PC-9 (cell line): ENCODE measurements around the gene GPD2.

Experiments
- CTCF ChIP-seq: fragments of 200-600 bp; sonication (generic); conservative IDR thresholded peaks from 2 replicates; pipeline ENCODE4 v1.6.1; 2017; ENCODE audit warnings: mixed run types, antibody characterized with exemption, mild to moderate bottlenecking, moderate library complexity
- EZH2 ChIP-seq: fragments of 200-600 bp; sonication (generic); IDR thresholded peaks from 2 replicates; pipeline ENCODE4 v1.8.0; 2017; ENCODE audit warnings: antibody characterized with exemption, low read depth

- TF ChIP-seq CTCF: no peak
- TF ChIP-seq EZH2: no peak
These were observed 137.9 kb downstream of the GPD2 start for GRCh38 chr2:156574112-156574511.
